Mucosa of descending colon (tissue), 3 donors: ENCODE data around the gene TNFAIP6. TPM values are rescaled to one million over a fixed set of nuclear protein-coding genes. Genes with fewer than 3 reads are reported as not detected.
A peak's percentile ranks its signal among the peaks of the same experiment; 100 is the strongest.

Experiments
- ATAC-seq: fragments of 200-7000 bp; cut with Tn5 transposase; one replicate; pipeline ENCODE4 v1.9.1; 2020; ENCODE audit warnings: mild to moderate bottlenecking, moderate library complexity
- DNase-seq, 3 donors: peaks; one replicate each; pipeline ENCODE4 v3.0.0-alpha.2; 2020
- H3K36me3 ChIP-seq: fragments of 200-600 bp; one replicate; pipeline ENCODE4 v1.8.0; 2021; ENCODE audit warnings: low read depth, mild to moderate bottlenecking
- H3K4me1 ChIP-seq: fragments of 200-600 bp; one replicate; pipeline ENCODE4 v1.8.0; 2021; ENCODE audit warnings: low read depth, mild to moderate bottlenecking
- H3K4me3 ChIP-seq: fragments of 200-600 bp; one replicate; pipeline ENCODE4 v1.8.0; 2021; ENCODE audit warnings: mild to moderate bottlenecking
- H3K9me3 ChIP-seq: fragments of 200-600 bp; one replicate; pipeline ENCODE4 v1.8.0; 2021; ENCODE audit warnings: mild to moderate bottlenecking
- CTCF ChIP-seq: fragments of 200-600 bp; IDR thresholded peaks from one replicate; pipeline ENCODE4 v1.8.0; 2022; ENCODE audit warnings: antibody characterized with exemption, mild to moderate bottlenecking
- intact Hi-C, 2 donors: fragments of 100-400 bp; cut with DNase I in 1 of 2; cut with micrococcal nuclease in 1 of 2; formaldehyde crosslinking; loops; one replicate each; pipeline versions ENCODE4 v1.11.0 to v1.11.1; 2022; cut with DNase I, micrococcal nuclease
- microRNA-seq: library from miRNA; unstranded; fragments of <30 nt; microRNA quantifications from one replicate; pipeline ENCODE4, GENCODE V29; 2019
- total RNA-seq, 3 donors: library from RNA; stranded (reverse); fragmentation: NEBNext Ultra II Directional in 2 of 3; extraction: Animal tissue kit (Norgen Biotek cat#: 25700) in 2 of 3; gene quantifications; one replicate each; pipeline versions ENCODE4 v1.2.1 to v1.2.4, GENCODE V29; 2021 to 2023
- donor health status: DM: no; HTN: no; CAD: no; lungs with moderate emphysema.
- donor health status: DM: no; HTN: no; CAD: no.
- donor health status: DM: no; HTN: yes; CAD: no.

Gene TNFAIP6
- total RNA-seq, 3 donors from 2014 or later: 1.1 to 2.3 TPM; not detected in 1

GRCh38 chr2:151422917-151423439 lies 65.6 kb downstream of the TNFAIP6 start:
- Histone ChIP-seq H3K36me3 (no peaks in the 10 kb centered on the region), H3K9me3 (no peaks in the 10 kb centered on the region), H3K4me1 (no peaks in the 10 kb centered on the region), H3K4me3 (no peak overlapping the region)
- no peak for TF ChIP-seq CTCF
- ATAC-seq (no peak), DNase-seq (no peak)
- intact Hi-C loops: no loop called here

- DNase-seq (no peak), ATAC-seq (peak; percentile 60)
- TF ChIP-seq CTCF: no peak
- Histone ChIP-seq H3K4me1 (no peaks in the 10 kb centered on the region), H3K36me3 (no peaks in the 10 kb centered on the region), H3K9me3 (no peaks in the 10 kb centered on the region), H3K4me3 (no peak overlapping the region)
- intact Hi-C loops: no loop called here
Measured at GRCh38 chr2:151423760-151424159, 66.4 kb downstream of the TNFAIP6 start.

Small RNA genes lying within 50 kb of the gene (microRNA-seq; reads per million reads assigned to microRNA genes)
- gene MIR4773-1: not detected
- not detected for gene MIR4773-2

Other genes with a start within 250 kb of the TNFAIP6 start
- gene RBM43, start 95.7 kb upstream of the TNFAIP6 start, total RNA-seq: 1 to 10 TPM; 4.1 to 7.5 (median 5.0) TPM
- gene NMI, start 67.9 kb upstream of the TNFAIP6 start, total RNA-seq: 10 to 100 TPM; 15.0 to 22.6 (median 20.8) TPM
- gene RIF1, start 52.3 kb downstream of the TNFAIP6 start, total RNA-seq: 10 to 100 TPM; 25.7 to 42.5 (median 32.9) TPM